Activated gamma-delta T cell treated with anti-CD3 and anti-CD28 coated beads, Interleukin-2, amount 50 U/mL, for 16 hours (primary cell): ENCODE data around the gene ZFHX3.
A peak's percentile ranks its signal among the peaks of the same experiment; 100 is the strongest.

ENCODE experiments used
- DNase-seq: peaks from one replicate; pipeline ENCODE4 v3.0.0-alpha.2; 2020; ENCODE audit warnings: low read depth

ZFHX3 gene

DNA sequence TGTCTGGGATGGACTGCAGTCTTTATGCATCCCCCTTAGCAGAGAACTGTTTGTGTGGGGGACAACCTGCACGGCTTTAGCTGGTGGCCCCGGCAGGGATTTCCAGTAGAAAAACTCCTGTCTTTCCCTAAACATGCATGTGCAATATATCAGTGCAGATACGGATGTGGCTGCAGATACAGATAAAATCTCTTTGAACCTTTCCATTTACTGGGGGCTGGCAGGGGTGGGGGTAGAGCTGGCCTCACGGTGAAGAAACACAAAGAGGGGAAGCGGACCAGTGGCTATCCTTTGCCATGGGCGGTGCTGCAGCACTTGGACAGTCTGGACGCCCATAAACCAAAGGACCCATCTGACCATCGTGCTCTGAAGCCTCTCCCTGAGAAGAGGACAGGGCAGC is 201.3 kb downstream of the ZFHX3 start:
- no peak for DNase-seq

DNA sequence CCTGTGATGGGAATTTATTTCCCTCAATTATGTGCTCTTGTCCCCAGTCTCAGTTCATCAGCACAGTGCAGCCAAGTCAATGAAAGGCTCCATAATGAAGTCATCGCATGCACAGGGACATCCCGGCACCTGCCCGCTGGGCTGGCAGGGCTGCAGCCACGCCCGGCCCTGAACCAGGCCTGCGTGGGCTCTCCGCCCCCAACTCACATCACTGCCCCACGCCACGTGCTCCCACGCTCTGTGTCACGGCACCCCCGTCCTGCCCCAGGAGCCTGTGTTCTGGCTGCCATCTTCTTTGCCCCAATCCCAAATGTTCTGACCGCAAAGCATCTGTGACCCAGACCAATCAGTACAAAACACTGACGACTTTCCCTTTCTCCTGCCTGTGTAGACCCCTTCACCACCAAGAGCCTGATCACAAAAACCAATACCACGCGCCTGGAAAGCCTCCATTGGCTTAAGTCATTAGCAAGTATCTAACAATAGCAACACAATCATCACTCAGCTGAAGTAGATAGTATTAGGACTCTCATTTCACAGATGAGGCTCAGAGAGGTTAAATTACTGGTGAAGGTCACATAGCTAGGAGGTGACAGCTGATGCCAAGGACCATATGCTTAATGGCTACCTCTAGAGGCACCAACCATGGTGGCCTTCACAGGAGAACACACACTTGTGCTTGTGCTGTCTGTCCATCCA is 202.5 kb downstream of the ZFHX3 start:
- DNase-seq: no peak

DNA sequence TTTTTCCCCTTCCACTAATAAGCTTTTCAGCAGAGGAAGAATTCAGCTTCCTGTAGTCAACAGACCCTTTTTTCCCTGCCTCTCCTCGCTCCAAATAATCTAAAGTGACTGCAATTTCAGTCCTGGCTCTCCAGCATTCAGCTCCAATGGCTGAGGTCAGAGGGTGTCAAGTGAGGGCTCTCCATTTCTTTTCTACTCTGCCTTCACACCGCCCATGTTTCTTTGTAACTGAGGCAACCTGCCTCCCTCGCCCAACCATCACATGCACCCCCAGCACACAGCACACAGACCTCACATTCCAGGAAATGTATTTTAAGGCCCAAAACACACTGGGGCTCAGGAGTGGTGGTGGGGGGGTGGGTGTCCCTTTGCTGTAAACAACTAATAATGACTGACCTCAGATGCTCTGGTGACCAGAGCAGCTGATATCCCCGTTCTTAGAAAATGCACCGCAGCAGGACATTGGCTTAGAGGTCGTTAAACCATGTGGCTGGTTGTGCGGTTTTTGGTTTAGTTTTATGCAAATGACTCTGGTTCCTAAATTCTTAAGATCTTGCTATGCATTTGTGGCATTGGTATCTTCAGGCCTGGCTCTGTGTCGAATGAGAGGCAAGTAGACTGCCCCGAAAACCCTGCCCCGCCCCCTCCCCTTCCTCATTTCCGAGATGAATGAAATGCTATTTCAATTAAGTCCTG is 203.6 kb downstream of the ZFHX3 start:
- DNase-seq: no peak

DNA sequence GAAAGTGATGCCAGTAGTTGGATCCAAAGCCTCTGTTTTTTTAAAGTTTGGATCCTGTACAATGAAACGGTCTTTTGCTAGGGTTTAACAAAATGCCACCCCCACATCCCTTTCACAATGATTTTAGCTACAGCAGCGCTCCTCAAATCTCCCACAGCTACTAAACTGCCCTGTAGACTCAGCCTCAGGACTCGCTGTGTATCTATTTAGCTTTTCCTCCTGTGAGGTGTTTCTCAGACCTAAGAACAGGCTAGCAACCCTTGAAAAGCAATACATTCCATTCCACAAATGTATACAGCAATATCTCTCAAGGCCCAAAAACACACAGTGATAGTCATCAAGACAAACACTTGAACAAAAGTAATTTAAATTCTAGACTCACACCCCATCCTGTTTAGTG is 206.4 kb downstream of the ZFHX3 start:
- DNase-seq: no peak

DNA sequence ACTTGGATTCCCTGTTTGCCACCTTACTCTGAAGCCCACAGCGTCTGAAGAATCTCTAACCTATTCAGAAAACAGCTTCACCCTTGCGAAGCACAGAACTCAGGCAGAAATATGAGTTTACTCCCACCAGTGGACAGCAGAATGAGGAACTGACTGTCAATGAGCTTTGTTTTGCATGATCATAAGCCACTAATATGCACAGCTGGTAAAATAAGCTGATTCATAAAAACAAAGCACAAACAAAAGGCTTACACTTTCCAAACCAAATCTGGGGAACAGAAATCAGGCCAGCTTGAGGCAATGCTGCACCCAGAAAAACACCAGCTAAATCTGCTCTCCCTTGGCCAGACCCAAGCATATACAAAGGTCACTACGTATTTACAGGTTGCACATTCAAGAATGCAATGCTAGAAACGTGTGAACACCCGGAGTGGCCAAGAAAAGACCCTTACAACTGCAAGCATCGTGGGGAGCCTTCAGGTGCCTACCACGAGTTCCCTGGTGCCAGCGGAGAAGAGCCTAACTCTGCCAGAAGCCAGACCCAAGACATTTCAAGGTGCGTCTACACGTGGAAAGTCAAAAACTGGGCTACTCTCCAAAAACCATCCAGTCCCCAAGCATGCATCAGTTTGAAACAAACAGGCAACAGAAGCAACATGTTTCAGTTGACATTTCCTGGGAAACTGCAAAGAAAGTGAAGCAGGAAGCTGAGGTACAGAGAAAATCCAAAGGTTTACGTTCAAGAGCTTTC is 207.1 kb downstream of the ZFHX3 start:
- no peak for DNase-seq

DNA sequence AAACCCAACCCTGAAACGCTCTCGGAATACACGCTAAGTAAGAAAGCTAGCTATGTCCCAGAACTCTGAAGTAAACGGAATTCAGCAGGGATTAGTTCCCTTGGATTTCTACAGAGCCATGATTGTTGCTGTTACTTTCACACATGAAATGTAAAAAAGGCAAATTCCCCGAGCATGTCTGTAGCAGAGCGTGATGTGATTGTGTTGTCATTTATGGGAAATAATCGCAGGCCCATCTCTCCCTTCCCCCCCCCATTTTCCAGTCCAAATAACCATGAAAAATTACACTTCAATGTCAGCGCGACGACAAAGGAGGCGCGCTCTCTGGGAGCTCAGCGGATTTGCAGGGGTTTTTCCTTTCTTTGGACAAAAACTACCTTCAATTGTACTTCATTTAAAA is 209.0 kb downstream of the ZFHX3 start:
- no peak for DNase-seq

DNA sequence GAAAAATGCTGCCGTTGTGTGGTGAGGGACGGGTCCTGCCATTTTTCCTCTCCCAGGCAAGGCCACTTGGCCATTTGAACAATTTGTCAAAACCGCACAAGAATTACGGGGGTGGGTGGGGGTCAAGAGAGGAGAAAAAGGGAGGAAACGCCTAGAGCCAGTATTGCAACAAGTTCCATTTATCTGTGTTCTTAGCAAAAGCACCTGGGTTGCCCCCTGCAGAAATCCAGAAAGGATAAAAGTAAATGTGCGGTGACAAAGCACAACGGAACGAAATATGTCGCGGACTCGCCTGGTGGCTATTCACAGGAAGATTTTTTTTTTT is 209.4 kb downstream of the ZFHX3 start:
- no peak for DNase-seq

DNA sequence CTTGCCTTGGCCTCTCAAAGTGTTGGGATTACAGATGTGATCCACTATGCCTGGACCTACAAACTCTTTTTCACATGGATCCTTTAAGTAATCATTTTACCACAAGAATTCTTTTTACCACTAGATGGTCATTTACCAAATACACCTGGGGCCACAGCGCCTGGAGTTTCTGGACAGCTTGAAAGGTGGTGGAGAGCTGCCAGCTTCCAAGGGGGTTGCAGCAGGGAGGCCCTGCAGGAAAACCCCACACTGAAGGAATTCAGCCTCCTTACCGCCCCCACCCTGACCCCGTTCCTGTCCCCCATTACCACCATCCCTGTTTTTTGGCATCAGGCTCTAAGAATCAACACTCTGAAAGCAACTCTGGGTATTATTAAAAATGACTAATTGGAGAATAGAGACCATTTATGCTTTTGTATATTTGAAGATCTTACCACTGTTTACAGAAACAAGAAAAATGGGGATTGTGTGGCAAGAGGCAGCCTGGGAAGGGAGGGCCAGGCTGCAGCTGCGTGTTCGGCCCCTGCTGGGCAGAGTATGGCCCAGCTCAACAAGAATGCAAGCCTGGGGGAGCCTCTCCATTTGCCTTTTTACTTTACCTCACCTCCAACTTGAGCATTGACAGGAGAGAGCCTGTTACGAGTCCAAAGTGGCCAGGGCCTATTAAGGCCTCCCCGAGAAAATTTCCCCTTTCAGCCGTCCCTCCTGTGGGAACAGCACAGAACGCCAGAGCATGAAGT is 209.9 kb downstream of the ZFHX3 start:
- no peak for DNase-seq

DNA sequence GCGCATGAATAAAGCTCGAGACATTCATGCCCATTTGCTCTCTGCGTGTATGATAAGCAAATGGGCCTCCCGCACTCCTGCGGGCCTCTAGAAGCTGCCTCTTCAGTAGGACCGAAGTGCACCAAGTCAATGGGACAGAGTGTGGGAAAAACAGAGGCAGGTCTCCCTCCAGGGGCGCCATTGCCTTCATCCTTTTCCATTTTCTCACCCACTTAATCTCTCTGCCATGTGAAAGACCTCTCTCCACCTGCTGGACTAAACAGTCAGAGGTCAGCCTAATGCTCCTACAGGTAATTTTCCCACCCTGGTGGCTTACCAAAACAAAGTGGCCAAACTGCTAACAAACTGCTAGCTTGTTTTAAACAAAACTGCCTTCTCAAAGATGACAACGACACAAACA is 210.9 kb downstream of the ZFHX3 start:
- no peak for DNase-seq

DNA sequence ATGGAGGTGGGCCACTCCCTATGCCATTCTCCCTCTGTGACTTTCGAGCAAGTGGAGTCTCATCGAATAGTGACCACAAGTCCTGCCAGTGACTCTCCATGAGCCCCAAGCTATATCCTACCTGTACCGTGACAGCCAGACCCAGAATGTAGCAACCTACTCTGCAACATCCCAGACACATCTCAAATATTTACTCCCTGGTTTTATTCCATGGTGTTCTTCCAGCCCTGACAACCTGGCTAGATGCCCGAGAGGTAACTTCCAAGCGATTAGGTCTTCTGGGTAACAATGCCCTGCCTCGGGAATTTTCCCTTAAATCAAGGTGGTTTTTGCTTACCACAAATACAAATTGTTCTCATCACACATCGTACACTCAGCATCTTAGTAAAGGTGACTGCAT is 211.7 kb downstream of the ZFHX3 start:
- DNase-seq: no peak

DNA sequence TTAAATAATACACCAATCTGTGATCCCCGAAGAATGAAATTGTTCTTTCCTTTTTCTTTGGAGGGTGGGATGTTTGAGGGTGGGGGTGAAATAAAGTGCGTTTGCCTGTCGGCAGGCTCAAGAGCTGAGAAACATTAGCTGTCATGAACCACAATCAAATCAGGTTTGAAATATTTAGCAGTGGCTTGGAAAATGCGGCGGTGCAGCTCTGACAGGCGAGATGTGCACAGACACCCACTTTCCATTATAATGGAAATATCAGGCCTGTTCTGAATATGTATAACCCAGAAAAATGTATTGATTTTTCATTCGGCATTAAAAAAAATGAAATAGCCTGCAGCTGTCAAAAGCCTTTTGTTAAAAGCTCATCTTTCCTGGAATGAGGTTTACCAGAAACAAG is 212.8 kb downstream of the ZFHX3 start:
- DNase-seq: no peak

DNA sequence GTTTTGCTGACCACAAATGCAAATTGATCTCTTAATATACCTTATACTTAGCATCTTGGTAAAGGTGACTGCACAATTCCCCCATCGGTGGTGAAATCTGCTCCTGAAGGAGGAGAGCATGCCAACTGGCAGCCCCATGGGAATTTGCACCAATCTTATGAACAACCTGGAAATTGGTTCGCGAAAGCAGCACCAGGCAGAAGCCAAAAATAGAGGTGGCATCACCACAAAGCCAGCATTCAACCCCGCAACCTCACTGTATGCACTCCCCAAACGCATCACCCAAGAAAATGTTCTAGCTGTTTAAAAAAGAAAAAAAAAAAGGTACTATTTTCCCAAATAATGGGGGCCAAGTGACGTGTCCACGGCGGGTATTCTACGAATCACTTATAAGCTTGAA is 213.4 kb downstream of the ZFHX3 start:
- no peak for DNase-seq

DNA sequence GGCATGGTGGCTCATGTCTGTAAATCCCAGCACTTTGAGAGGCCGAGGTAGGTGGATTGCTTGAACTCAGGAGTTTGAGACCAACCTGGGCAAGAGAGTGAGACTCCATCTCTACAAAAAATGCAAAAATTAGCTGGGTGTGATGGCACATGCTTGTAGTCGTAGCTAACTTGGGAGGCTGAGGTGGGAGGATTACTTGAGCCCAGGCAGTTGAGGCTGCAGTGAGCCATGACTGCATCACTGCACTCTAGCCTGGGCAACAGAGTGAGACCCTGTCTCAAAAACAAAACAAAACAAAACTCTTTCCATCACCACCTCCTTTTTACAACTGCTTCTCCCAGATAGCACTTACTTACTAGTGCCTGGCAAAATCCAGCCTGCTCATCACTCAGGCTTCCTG is 214.0 kb downstream of the ZFHX3 start:
- no peak for DNase-seq

DNA sequence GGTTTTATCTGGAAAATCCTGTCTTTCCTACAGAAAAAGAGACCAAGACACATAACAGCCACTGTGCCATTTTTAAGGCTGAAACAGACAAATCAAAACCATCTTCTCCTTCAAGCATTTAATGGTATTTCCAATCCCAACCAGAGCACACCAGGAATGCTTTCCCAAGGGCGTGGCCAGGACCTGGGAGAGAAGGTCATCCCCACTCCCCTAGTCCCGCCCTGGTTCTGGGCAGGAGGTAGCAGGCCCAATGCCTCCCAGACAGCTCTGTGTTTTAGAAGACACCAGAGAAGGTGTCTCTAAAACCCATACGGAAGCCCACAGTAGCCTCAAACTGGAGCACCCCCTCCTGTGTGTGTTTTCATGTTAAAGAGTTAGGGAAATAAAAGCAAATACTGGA is 214.4 kb downstream of the ZFHX3 start:
- DNase-seq: no peak

DNA sequence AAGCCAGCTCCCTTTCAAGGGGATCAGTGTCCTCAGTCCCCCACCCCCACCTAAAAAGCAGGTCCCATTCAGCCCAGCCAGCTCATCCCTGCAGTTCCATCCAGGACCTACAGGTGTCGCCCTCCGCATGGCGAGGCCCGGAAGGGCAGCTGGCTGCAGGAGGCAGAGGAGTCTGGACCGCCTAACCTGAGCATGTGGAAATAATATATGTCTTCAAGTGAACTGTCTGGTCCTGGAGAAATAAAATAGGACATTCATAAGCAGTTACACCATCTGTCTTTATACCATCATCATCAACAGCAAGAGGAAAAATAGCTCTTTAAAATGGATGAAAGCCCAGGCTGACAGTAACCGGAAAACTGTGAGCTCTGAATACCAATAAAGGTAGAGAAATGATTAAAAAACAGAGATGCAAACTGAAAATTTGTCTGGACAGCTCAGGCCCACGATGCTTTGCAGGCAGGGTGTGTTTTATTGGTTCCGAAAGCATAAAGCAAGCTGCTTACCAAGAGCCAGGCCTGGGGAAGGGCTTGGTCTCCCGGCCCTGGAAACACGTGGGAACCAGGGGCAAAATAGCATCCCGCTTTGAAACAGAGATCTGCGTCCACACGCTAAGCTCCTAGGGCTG is 215.2 kb downstream of the ZFHX3 start:
- peak; percentile 49 for DNase-seq

DNA sequence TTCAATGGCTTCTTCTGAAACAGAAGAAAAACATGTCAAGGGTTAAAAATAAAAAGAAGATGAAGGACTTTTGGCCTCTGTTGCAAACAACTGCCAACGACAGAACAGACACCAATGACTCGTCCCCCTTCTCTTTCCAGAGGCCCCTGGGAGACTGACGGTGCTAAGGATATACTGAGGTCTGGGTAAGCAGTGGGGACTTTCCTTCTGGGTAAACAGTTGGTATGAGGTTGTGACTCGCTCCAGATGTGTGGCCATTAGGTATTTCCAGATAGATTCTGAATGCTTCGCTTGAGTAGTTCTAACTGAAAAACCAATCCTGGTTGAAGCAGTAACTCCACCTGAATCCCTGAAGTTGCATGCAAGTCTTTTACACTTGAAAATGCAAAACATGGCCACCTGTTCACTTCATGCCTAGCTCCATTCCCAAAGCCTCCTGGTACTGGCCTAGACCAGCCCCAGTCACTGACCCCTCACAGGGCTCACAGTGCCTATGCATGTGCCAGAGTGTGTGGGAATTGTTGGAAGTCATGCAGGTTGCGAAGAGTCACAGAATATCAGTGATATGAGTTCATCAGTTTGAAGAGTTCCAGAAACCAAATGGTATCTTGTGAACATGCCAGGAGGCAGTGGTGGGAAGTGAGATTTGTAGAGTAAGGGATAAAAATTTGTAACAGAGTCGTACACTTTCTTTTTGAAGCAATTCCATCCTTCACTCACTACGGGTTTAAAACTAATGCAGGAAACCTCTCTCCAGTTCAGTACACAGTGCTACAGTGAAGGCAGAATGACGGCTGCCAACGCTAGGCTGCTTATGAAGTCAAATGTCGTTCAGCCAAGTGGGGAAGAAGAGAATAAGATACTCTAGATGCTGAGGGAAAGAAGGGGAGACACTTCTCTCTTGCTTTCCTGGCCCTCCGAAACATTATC is 217.8 kb downstream of the ZFHX3 start:
- DNase-seq: no peak

DNA sequence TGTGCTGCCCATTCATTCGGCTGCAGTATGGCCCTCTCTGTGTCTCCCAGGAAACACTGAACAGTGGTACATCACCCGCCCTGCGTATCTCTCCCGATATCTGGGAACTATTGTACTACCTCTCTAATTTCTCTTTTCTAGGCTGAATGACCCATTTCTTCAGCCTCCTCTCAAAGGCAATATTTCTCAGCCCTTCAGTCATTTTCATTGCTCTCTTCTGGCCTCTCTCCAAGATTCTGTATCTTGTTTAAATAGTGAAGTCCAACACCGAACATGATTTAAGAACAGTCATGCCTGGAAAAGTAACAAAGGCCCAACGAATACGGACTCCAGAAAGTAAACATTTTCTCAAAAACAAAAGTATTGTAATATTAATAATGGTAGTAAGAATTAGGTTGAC is 220.1 kb downstream of the ZFHX3 start:
- DNase-seq: no peak

DNA sequence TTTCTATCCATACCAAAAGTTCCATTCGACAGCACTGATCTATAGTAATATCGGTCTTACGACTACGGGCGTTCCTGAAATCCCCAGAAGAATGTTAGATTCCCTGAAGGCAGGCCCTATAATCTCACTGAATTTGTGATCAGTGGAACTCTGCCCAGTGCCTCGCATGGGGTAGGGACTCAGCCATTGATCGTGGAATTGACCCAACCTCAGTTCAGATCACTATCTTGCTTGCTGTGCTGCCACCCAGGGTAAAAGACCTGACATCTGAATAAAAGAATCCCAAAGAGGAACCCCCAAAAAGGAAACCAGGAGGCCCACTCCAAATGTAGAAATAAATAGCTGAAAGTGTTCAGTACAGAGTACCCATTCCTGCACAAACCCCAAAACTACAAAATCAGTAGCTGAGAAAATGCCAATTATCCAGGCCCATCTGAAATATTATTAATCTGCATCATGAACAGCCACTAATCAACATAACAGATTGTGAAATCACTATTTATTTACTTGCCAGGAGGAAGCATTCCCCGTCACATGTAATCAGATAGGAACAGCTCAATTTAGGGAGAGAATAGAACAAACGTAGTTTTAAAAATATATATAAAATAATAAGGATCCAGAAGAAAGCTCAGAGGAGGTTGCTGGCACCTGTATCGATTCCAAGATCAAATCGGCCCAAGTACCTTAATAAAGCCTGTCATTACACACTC is 221.9 kb downstream of the ZFHX3 start:
- no peak for DNase-seq

DNA sequence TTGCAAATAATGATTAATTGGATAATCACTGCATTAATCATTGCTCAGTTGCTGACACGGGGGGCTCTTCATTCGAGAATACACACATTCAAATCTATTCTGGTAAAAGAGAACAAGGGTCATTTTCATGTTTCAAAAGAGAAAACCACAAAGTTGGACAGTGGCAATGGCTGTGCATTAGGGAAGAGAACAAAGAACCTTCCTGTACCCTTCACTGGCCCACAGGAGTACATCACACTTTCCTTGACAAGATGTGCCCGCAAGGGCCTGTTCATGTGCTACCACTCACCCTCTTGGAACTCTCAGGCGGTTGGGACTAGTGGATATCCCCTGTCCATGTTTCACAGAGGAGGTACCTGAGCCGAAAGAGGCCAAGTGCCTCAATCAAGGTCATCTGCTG is 223.2 kb downstream of the ZFHX3 start:
- no peak for DNase-seq

DNA sequence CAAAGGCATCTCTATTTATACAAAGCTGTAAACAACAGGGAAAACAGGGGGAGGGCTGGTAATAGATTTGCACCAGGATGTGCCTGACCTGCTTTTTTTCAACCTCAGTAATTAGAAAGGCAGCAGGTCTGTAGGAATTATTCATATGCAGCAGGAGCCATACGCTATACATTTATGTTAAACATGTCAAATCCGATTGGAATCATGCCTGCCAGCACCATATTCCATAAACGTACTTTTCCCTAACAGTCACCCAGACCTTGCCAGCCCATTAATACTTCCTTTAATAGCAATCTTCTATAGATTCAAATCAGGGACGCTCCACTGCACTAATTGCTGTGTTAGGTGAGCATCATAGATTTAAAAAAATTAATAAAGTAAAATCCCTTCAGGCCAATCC is 223.9 kb downstream of the ZFHX3 start:
- no peak for DNase-seq
